Right ventricle myocardium inferior (tissue), 1 donor: ENCODE data around the gene SHBG. TPM values are rescaled to one million over a fixed set of nuclear protein-coding genes. Genes with fewer than 3 reads are reported as not detected.
"Not testable (repeated sequence)": the region's sequence is repeated elsewhere in the genome, so short reads cannot be mapped to it uniquely, and the experiment has no call there.

Experiments
- ATAC-seq: fragments of 200-7000 bp; cut with Tn5 transposase; one replicate; pipeline ENCODE4 v1.9.1; 2020; ENCODE audit warnings: mild to moderate bottlenecking, moderate library complexity
- DNase-seq: peaks from one replicate; pipeline ENCODE4 v3.0.0; 2021; ENCODE audit errors: missing footprints
- intact Hi-C: fragments of 100-400 bp; cut with DNase I; formaldehyde crosslinking; loops from one replicate; pipeline ENCODE4 v1.11.0; 2022
- total RNA-seq: library from RNA; stranded (reverse); fragmentation: NEBNext Ultra II Directional; extraction: Animal tissue kit (Norgen Biotek cat#: 25700); gene quantifications from one replicate; pipeline ENCODE4 v1.2.1, GENCODE V29; 2021
- donor health status: DM: no; HTN: yes; CAD: no; lungs with severe emphysema.

Gene SHBG
- total RNA-seq, 1 donor from 2014 or later, result 0.35 TPM

- no peak for DNase-seq
- intact Hi-C loops, result no loop called here
- ATAC-seq, result peak; percentile 96
Observed at GRCh38 chr17:7606280-7606679, 23.7 kb upstream of the SHBG start.

- DNase-seq (no peak), ATAC-seq (no peak)
- intact Hi-C loops, result no loop called here
Observed at GRCh38 chr17:7610641-7611040, 19.3 kb upstream of the SHBG start.

DNA sequence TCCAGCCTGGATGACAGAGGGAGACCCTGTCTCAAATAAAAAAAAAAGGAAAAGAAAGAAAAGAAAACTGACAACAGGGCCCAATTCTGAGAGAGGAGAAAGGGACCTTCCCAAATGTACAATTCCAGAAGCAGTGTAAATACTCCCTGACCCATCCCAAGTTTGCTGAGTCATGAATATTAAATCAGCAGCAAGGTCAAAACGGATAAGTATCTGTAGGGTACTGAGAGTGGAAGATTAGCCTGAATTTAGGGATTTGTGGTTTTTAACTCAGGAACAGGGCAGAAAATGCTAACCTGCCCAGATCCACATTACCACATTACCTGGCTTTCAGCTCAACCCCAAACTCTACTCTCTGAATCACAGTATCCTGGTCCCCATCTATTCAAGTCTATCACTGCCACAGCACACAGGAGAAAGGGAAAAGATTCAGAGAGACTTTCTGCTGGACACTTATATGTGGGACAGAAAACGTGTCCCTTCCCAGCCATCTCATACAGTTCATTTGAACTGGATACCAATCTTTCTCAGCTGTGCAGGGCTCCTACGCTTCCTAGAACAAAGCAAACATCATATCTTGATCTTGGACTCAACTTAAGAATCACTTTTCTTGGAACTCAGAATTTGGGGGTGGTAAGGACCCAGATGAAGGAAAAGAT is 18.2 kb upstream of the SHBG start:
- no peak for ATAC-seq
- no peak for DNase-seq
- intact Hi-C loops, result no loop called here

DNA sequence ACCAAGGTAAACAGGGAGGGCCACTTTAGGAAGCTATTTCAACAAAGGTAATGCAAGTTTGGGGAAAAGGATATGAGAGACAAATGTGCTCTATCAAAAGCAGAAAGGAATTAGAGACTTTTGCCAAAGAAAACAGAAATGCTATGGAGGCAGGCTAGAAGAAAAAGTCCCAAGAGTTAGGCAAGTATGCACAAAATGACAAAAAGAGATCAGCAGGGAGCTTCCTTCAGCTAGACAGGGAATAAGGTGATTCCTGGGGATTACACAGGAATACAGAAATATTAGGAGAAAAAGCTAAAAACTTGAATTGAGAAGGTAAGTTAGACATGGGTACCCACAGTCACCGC is 17.7 kb upstream of the SHBG start:
- intact Hi-C loops, result no loop called here
- ATAC-seq (no peak), DNase-seq (no peak)

GRCh38 chr17:7613769-7614424 is 16.0 kb upstream of the SHBG start:
- ATAC-seq (no peak), DNase-seq (no peak)
- intact Hi-C loops, result no loop called here

DNA sequence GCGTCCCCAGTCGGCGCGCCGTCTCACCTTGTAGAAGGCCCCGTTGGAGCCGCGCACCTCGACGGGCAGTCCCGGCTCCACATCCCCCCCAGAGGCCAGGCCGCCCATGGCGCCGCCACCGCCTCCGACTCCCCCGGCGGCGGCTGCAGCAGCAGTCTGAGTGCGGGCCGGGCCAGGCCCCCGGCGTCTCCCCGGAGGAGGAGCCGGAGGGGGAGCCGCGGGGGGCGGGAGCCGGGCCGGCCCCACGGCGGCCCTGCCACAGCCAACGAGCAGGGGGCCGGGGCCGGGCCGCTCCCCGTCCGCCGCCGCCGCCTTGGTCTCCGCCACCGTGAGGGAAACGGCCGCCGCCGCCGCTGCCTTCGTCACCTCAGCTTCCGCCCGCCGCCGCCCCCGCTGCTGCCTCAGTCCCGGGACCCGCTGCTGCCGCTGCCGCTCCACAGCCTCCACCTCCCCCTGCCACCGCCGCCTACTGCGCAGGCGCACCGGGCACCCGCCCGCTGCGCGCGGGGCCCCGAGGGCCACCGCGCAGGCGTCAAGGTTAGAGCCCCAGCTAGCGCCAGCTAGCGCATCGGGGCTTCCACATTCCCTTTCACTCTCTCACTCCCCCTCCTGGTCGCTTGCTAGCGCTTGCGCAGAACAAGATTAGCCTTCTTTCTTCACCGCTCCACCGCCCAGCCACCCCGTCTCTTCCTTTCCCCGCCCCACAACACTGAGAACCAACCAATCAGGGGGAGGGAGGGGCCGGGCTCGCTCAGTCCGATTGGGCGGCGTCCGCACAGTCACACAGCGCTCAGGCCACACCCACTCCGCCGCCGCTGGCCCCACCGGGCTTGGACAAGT is 15.3 kb upstream of the SHBG start, which contains the start of gene FXR2:
Gene FXR2 (minus strand): TSS at position 473 of the 840 bp plus-strand sequence. CDS start 365 bp downstream, at position 108.
- intact Hi-C loops, result loop anchor here (1.0 kb wide), 1 partner anchor 74 kb away; the partner anchor contains the start of gene WRAP53
- peak; percentile 99 for ATAC-seq
- DNase-seq, result peak; percentile 100

DNA sequence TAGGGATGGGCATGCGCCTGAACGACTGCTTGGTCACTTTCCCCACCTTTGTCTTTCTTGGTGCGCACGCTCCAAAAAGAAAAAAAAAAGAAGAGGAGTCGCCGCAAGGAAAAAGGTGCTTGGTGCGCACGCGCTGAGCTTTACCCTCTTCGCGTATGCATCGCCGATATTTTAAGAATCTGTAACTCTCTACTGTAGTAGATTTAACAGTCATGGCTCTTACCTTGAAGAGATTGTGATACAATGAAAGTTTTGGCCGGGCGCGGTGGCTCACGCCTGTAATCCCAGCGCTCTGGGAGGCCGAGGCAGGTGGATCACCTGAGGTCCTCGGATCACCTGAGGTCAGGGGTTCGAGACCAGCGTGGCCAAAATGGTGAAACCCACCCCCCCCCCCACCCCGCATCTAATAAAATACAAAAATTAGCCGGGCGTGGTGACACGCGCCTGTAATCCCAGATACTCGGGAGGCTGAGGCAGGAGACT is 14.6 kb upstream of the SHBG start:
- DNase-seq, result no peak
- intact Hi-C loops, result loop anchor here (1.0 kb wide), 1 partner anchor 73 kb away; the partner anchor contains the start of gene WRAP53

DNA sequence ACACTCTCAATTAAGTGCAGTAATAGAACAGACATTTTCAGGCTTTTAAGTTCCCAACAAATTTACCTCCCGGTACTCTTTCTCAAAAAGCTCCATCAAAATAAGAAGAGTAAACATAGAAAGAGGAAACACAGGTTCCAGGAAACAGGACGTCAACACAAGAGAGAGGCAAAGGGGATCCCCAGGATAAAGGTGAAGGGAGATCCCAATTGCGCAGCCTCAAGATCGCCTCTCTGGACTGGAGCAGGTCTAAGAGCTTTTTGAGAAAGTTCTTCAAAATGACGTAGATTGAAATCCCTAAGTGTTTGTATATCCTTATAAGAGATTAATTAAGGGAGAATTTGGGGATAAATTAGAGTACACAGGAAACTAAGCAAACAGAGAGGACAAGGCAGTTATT is 11.3 kb upstream of the SHBG start:
- DNase-seq, result no peak
- intact Hi-C loops, result no loop called here

More for the DNA sequence above, 14.6 kb upstream of the SHBG start:
- no peak for ATAC-seq

GRCh38 chr17:7620835-7621234 is 9.1 kb upstream of the SHBG start:
- ATAC-seq, result no peak
- intact Hi-C loops, result no loop called here
- DNase-seq, result no peak

More for the DNA sequence above, 11.3 kb upstream of the SHBG start:
- no peak for ATAC-seq

GRCh38 chr17:7623661-7624060 is 6.3 kb upstream of the SHBG start:
- DNase-seq, result no peak
- no peak for ATAC-seq
- intact Hi-C loops, result no loop called here

GRCh38 chr17:7625749-7626148 is 4.2 kb upstream of the SHBG start:
- ATAC-seq, intact Hi-C loops: not testable (repeated sequence)

GRCh38 chr17:7626307-7626706 is 3.6 kb upstream of the SHBG start:
- intact Hi-C loops, result no loop called here
- DNase-seq, result no peak
- ATAC-seq, result no peak

More at GRCh38 chr17:7625749-7626148, 4.2 kb upstream of the SHBG start:
- DNase-seq, result not testable (repeated sequence)

- intact Hi-C loops, result no loop called here
- ATAC-seq, result no peak
- DNase-seq, result no peak
Observed at GRCh38 chr17:7626956-7627249, 3.0 kb upstream of the SHBG start.

GRCh38 chr17:7627250-7628121 is 2.4 kb upstream of the SHBG start, which contains the start of gene SAT2:
Gene SAT2, minus strand, starts transcription at chr17:7627821. Its CDS starts 186 bp downstream, at chr17:7627635.
- ATAC-seq (peak; percentile 98), DNase-seq (peak; percentile 96)
- intact Hi-C loops, result no loop called here

- no peak for DNase-seq
- ATAC-seq, result no peak
- intact Hi-C loops, result loop anchor here (1.0 kb wide), 1 partner anchor 55 kb away; no protein-coding TSS in a partner anchor
Observed at GRCh38 chr17:7631398-7632380, 1.8 kb downstream of the SHBG start.

DNA sequence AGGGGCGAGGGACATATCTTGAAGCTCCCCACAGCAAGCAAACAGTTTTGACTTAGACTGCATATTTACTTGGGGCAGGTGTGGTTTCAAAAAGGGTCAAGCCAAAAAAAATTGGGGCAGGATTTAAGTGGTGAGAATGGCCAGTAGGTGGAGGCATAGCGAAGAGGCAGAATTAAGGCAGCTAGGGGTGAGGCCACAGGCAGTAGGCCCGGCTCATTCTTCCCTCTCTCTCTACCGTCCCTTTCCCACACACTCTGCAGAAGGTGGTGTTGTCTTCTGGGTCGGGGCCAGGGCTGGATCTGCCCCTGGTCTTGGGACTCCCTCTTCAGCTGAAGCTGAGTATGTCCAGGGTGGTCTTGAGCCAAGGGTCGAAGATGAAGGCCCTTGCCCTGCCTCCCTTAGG is 2.6 kb downstream of the SHBG start:
- intact Hi-C loops, result loop anchor here (1.0 kb wide), 1 partner anchor 54 kb away; no protein-coding TSS in a partner anchor
- no peak for DNase-seq
- ATAC-seq, result no peak

- DNase-seq, result no peak
- intact Hi-C loops, result no loop called here
- ATAC-seq, result no peak
Observed at GRCh38 chr17:7633093-7633492, 3.2 kb downstream of the SHBG start.
